ENCODE results near the gene KMO. TPM values are rescaled to one million over a fixed set of nuclear protein-coding genes. Genes with fewer than 3 reads are reported as not detected.

KMO gene
- total RNA-seq, 1 experiment from 2014 or later: 2.6 TPM

DNA sequence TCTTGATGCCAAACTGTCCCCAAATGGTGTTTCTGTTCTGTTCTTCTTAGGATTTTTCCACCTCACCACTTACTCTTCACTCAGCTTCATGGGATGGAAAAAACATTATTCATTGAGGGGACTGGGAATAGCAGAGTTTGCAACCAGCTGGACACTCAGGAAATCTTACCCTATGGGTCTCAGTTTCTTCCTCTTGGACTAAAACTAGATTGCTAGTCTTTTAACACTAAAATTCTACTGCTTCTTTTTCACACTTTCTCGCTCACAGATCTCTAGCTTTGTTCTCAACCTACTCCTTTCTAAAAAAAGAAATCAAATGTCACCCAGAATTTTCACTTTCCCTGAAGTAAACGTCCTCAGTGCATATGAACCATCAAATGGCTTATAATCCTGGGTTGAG lies 4.8 kb downstream of the KMO start:
- no peak for DNase-seq (ENCODE audit: low spot score)

GRCh38 chr1:241542199-241542907 lies 10.2 kb downstream of the KMO start:
- DNase-seq (ENCODE audit: low spot score): no peak

DNA sequence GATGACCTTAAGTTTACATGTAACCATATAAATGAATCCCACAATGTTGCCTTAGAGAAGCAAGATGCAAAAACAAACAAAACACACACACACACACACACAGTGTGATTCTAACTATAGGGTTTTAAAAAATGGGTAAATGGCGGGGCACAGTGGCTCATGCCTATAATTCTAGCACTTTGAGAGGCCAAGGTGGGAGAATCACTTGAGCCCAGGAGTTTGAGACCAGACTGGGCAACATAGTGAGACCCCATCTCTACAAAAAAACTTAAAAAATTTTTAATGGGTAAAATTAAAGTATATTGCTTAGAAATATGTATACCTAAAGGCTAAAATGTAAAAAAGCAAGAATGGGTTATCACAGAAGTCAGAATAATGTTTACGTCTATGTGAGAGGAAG lies 15.8 kb downstream of the KMO start:
- no peak for DNase-seq (ENCODE audit: low spot score)

- no peak for DNase-seq (ENCODE audit: low spot score)
These were observed 18.1 kb downstream of the KMO start for GRCh38 chr1:241550318-241550717.

DNA sequence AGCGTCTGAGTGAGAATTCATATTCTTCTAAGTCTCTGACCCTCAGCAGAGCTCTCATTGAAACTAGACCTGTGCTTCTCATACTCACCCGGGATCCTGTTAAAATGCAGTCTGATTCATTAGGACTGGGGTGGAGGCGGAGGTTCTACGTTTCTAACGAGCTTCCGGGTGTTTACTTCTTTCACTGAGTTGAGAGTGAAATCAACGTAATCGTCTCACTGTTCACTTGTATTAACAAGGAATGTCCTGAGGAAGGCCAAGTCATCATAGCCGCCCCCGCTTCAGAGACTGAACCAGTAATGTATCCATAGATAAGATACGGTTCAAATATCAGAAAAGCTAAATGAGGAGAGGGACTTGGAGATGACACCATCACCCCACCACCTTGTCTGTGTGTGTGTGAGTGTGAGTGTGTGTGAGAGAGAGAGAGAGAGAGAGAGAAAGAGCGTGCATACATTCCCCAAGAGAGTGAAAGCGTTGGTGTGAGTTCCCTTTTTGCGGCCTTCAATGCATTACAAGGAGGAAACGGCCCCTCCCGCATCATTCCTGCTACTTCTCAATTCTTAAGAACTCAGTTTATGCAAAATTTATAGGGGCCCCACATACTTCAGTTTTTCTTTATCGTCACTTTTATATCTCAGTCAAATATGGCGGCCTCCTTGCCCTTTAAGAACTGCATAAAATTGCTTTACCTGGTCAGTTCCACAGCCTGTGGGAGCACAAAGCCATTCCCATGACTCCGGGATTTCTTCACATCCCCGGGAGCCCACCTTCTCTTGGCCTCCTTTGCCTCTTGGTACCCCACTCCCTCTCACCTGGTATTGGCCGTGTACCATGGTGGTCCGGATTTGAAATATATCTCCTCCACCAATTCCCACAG lies 19.8 kb downstream of the KMO start:
- no peak for DNase-seq (ENCODE audit: low spot score)

- no peak for DNase-seq (ENCODE audit: low spot score)
These were observed 21.9 kb downstream of the KMO start for GRCh38 chr1:241553886-241554592.

- no peak for DNase-seq (ENCODE audit: low spot score)
These were observed 23.3 kb downstream of the KMO start for GRCh38 chr1:241555526-241555925.

GRCh38 chr1:241557031-241557430 lies 24.9 kb downstream of the KMO start:
- no peak for DNase-seq (ENCODE audit: low spot score)

DNA sequence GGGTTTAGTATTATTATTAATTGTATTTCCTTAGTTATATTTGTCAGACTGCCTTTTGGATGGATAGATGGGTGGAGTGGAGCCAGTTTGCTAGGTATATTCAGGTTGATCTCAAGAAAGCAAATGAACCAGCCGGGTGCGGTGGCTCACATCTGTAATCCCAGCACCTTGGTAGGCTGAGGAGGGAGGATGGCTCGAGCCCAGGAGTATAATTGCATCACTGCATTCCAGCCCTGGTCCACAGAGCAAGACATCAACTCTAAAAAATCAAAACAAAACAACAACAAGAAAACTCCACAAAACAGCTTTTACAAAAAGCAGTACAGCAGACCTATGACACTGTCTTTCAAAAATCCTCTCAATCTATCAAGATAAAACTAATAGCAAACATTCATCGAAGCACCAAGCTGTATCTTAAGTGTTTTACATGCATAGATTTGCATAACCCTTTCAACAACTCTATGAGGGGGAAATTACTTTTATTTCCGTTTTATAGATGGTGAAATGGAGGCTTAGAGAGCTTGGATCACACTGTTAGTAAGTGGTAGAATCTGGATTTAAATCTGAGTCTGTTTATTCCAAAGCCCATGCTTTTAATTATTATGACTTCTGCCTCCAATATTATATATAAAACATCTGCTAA lies 25.5 kb downstream of the KMO start:
- DNase-seq (ENCODE audit: low spot score): no peak

DNA sequence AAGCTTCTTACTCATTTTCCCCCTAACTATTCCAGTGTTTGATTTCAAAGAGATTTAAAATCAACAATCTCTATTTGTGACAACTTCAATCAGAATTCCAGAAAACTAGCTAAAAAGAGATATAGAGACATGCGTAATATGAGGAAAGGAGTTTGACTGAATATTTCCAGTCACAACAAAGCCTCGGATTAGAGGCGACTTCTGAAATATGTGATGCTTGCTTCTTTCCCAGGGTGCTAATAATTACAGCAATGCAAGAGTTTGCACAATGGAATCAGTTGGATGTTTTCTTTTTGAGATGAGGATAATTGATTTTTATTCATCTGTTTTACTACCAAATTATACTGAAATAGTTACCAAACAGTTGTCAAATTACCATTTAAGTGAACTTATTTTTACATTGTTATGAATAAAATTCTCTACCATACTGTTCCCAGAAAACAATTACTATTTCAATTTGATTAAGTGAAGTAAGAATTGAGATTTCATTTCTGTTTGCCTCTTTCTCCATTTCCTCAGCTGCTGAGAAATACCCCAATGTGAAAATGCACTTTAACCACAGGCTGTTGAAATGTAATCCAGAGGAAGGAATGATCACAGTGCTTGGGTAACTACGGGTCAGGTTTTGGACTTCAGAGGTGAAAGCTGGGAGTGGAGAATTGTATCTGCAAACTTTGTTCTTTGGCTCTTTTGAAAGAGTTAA lies 28.1 kb downstream of the KMO start:
- no peak for DNase-seq (ENCODE audit: low spot score)

DNA sequence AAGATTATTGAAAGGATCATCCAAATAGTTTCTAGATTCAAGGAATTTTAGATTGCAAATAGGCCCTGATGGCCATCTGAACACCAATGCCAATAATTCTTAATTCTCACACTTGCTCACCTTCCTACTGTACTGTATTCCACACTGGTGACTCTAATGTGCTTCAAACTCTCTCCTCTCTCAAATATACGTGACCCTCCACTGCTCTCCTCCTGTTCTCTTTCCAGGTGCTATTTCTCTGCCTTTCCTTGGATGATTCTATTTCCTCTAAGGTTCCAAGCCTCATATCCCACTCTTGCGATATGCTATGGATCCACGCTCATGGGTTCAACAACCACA lies 28.6 kb downstream of the KMO start:
- DNase-seq (ENCODE audit: low spot score): no peak

DNA sequence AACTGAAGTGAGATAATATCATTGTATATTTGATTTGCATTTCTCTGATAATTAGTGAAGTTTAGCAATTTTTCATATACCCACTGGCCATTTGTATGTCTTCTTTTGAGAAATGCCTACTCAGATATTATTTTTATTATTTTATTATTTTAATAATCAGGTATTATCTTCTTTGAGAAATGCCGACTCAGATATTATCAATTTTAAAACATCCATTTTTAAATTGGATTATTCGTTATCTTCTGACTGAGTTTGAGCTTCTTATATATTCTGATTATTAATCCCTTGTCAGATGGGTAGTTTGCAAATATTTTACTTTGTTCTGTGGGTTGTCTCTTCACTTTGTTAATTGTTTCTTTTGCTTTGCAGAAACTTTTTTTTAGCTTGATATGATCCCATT lies 37.7 kb downstream of the KMO start:
- DNase-seq (ENCODE audit: low spot score): no peak

- DNase-seq (ENCODE audit: low spot score): no peak
These were observed 42.0 kb downstream of the KMO start for GRCh38 chr1:241574154-241574553.

GRCh38 chr1:241579434-241579833 lies 47.3 kb downstream of the KMO start:
- DNase-seq (ENCODE audit: low spot score): no peak

GRCh38 chr1:241582921-241583321 lies 50.7 kb downstream of the KMO start:
- DNase-seq (ENCODE audit: low spot score): no peak

DNA sequence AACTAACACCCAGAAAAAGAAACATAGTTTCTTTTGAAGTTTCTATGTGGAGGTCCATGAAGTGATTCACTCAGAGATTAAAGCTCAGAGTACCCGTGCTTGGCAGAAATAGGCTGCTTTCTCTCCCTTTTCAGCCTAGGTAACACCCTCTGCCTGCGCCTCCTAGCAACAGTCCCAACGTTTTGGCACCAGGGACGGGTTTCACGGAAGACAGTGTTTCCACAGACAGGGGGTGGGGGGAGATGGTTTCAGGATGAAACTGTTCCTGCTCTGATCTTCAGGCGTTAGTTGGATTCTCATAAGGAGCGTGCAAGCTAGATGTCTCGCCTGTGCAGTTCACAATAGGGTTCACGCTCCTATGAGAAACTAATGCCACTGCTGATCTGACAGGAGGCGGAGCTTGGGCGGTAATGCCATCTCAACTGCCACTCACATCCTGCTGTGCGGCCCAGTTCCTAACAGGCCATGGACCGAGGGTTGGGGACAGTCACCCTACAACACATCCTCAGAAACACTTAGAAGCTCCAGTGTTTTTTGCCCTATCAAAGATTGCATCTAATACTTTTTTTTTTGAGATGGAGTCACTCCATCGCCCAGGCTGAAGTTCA lies 54.8 kb downstream of the KMO start:
- no peak for DNase-seq (ENCODE audit: low spot score)

GRCh38 chr1:241589521-241589920 lies 57.3 kb downstream of the KMO start:
- DNase-seq (ENCODE audit: low spot score): no peak

GRCh38 chr1:241590719-241591118 lies 58.5 kb downstream of the KMO start:
- DNase-seq (ENCODE audit: low spot score): no peak

GRCh38 chr1:241591317-241591716 lies 59.1 kb downstream of the KMO start:
- peak; percentile 57 for DNase-seq (ENCODE audit: low spot score)

DNA sequence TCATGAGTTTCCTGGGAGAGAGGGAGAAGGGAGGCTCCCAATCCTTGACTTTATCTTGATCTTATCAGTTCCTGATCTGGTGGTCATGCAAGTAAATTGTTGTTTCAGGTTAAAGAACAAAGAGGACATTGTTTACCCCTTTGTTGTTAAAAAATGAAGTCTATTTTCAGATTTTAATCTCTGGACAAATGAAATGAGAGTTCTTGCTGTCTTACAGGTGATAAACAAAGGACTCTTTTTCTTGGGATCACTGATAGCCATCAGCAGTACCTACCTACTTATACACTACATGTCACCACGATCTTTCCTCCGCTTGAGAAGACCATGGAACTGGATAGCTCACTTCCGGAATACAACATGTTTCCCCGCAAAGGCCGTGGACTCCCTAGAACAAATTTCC lies 59.6 kb downstream of the KMO start:
- no peak for DNase-seq (ENCODE audit: low spot score)

GRCh38 chr1:241592273-241592958 lies 60.2 kb downstream of the KMO start:
- peak; percentile 39 for DNase-seq (ENCODE audit: low spot score)

Data from H4 (cell line).